ENCODE measurements around the gene LRATD1. TPM values are rescaled to one million over a fixed set of nuclear protein-coding genes. Genes with fewer than 3 reads are reported as not detected.
"Not testable (repeated sequence)": the region's sequence is repeated elsewhere in the genome, so short reads cannot be mapped to it uniquely, and the experiment has no call there.

LRATD1 gene, protein sequence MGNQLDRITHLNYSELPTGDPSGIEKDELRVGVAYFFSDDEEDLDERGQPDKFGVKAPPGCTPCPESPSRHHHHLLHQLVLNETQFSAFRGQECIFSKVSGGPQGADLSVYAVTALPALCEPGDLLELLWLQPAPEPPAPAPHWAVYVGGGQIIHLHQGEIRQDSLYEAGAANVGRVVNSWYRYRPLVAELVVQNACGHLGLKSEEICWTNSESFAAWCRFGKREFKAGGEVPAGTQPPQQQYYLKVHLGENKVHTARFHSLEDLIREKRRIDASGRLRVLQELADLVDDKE
- not detected in 2 replicates for total RNA-seq

DNA sequence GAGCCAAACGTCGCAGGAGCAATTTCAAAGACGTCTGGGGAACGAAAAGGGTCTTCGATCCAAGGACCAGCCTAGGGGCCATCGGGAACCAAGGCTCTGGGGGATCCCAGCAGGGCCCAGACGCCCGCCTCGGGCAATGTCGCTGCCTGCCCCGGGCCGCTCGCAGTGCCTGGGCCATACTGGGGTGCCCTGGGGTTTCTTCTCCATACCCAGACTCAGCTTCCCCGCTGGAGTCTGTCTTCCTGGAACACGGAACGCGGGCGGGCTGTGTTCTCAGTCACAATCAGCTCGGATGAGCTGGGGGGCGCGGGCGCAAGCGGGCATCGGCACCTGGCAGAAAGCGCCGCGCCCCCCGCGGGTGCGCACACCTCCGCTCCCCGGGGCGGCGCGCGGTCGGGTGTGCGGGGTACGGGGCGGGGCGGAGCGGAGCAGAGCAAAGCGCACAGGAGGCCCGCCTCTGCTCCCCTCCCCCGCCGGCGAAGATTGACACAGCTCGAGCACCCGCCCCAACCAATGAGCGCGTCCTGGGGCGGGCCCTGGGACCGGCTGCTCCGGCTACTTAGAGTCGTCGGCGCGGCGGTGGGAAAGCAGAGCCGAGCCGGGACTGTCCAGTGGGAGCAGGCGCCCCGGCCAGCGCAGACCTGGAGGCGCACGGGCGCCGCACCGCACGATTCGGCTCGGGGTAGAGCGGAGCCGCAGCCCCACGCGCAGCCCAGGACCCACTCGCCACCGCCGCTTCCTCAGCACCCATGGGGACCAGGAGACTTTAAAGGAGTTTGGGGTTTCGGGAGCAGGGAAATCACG is at the start of gene LRATD1:
TSS of gene LRATD1 (plus strand) at position 585 of the 804 bp plus-strand sequence. CDS start 1,263 bp downstream, outside the sequence.
- intact Hi-C loops (cut with micrococcal nuclease): no loop called here

DNA sequence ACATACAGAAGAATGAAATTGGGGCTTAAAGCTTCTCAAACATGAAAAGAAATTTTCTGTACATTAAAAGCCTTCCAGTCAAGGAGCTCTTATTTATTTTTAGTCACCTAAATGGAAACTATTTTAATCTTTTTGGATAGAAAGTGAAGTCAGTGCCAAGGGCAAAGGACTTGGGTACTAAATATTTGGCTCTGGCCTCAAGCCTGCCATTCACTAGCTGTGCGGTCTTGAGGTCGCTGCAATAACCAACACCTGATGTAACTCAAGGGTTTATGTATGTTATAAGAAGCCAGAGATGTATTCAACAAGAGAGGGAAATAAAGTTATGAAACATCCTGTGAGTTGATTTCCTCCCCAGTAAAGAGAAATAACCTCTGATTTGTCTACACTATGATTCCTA is 49.5 kb upstream of the LRATD1 start:
- intact Hi-C loops (cut with micrococcal nuclease): no loop called here

DNA sequence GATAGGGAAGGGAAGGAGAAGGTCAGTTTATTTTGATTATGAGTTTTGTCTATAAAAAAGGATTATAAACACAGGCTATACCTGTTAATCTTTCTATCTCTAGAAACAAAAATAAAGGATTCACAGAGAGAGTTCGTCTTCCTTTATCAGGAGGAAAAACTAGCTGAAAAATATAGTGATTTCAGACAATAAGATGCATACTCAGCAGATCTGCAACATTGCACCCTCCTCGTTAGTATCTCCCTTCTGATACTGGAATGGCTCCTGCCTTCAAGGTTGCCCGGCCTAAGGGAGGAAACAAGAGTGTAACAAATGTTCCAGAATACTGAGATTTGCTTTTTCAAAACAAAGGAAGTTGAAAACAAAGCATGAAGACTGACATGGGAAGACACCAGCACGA is 48.7 kb upstream of the LRATD1 start:
- intact Hi-C loops (cut with micrococcal nuclease): no loop called here

DNA sequence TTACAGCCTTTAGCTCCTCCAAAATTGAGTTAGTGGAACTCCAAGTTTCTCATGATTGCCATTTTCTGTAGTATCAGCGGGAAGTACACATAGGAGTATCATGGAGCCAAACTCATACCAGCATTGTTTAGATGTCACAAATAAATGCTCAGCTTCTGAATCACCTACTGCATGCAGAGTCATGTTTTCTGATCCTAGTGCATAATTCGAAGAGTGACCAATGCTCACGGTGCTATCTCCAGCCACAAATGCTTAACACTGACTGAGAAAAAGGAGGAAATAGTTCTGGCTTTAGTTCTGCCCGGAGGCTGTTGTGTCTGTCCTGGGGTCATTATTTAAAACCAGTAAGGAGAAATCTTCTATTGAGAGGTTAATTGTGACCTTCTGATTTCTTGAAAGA is 45.4 kb upstream of the LRATD1 start:
- intact Hi-C loops (cut with micrococcal nuclease): no loop called here

DNA sequence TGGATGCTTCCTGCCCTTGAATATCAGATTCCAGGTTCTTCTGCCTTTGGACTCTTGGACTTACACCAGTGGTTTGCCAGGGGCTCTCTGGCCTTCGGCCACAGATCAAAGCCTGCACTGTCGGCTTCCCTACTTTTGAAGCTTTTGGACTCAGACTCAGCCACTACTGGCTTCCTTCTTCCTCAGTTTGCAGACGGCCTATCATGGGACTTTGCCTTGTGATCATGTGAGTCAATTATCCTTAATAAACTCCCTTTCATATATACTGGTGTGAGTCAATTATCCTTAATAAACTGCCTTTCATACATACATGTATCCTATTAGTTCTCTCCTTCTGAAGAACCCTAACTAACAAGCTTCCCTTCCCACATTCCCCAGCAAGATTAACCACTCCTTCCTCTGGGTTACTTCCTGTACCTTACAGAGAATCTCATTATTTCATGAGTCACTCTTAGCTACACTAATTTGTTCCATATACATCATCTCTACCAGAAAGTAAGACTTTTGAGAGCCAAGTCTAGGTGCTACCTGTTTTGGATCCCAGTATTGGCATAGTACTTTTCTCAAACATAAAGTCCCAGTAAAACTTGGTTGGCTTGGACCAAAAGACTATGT is 31.3 kb upstream of the LRATD1 start:
- intact Hi-C loops (cut with micrococcal nuclease): no loop called here

DNA sequence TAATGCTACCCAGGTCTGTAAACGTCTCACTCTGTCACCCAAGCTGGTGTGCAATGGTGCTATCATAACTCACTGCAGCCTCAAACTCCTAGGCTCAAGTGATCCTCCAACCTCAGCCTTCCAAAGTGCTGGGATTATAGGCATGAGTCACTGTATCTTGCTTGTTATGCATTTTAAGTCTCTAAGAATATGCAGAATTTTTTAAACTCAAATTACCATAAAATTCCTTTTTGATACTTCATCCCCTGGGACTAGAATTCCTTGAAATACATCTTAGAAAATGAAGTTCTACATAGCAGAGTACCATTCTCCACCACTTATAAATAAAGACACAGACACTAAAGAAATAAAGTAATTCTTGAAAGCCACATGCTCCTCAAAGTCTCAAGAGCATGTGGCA is 30.2 kb upstream of the LRATD1 start:
- intact Hi-C loops (cut with micrococcal nuclease): no loop called here

DNA sequence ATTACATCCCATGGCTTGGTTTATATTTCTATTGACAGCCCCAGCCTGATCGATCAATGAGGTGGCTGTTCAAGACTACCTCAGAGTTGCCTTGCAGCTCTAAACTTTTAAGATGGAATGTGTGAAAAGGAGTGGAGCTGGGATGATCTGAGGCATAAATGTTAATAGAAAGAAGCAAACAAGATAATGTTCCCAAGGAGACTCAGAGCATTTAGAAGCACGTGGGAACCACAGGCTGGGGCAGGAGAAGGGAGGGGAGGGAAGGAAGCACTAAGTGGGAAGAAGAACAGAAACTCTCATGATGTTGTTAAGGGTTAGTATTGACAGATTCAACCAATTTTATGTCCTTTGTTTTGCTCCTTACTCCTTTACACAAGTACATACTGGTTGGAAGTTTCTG is 28.8 kb upstream of the LRATD1 start:
- intact Hi-C loops (cut with micrococcal nuclease): no loop called here

DNA sequence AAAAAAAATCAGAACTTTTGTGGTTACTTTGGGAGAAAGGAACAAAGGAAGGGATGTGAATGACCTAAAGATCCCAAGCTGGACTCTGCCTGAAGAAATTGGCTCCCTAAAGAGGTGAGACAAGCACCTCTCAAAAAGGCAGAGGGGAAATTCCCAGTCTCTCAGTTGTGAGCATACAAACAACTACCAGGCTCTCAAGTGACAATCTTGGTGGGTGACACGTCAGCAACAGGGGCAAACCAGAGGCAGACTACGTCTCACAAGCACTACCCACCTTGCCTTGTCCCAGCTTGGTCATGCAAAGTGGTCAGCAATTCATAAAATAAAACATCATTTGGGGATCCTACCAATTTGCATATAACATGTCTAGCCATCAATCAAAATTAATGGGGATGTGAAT is 24.3 kb upstream of the LRATD1 start:
- intact Hi-C loops (cut with micrococcal nuclease): no loop called here

DNA sequence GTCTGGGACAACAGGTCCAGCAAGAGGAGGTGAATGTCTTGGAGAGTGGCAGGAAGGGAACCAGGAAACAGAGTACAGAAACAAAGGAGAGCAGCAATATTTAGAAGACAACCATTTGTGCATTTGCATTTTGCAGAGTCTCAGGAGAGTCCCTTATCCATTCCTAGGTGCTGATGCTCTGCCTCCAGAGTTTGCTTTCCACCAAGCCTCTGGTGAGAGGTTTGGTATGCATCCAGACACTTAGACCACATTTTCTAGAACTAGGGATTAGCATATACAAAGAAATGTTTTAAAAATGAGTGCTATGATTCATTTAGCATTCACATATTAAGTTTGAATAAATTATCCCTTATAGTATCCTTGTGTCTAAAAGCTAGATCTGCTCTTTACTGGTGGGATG is 18.5 kb upstream of the LRATD1 start:
- intact Hi-C loops (cut with micrococcal nuclease): no loop called here

DNA sequence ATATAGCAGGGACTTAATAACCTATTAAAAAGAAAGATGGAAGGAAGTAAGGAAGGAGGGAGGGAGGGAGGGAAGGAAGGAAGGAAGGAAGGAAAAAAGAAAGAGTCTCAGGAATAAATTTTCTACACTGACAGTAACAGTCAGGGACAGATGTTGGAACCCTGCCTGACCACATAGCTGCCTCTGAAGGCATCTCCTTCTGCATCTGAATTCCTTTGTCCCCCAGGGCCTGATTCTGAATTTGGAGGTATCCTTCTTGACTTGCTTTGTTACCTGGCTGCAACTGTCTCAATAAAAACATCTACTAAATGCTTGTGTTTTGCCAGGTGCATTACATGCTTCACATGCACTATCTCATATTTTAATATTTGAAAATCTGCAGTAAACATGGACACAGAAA is 17.4 kb upstream of the LRATD1 start:
- intact Hi-C loops (cut with micrococcal nuclease): no loop called here

DNA sequence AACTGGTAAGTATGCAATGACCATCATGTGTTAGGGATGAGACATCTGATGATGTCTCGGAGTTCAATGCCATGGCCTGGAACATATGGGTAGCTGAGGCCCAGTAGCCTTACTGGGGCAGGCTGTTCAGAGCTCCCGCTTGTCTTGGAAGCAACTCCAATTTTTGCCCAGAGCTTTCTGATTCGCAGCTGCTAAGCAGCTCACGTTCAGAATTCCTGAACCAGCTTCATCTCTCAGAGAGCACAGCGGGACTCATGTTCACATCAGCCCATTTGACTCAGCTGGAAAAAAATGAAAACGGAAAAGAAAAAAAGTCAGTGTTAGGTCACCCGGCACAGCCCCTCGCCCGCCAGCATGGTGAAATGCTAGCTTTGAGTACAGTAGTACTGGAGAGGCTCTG is 16.8 kb upstream of the LRATD1 start:
- intact Hi-C loops (cut with micrococcal nuclease): no loop called here

DNA sequence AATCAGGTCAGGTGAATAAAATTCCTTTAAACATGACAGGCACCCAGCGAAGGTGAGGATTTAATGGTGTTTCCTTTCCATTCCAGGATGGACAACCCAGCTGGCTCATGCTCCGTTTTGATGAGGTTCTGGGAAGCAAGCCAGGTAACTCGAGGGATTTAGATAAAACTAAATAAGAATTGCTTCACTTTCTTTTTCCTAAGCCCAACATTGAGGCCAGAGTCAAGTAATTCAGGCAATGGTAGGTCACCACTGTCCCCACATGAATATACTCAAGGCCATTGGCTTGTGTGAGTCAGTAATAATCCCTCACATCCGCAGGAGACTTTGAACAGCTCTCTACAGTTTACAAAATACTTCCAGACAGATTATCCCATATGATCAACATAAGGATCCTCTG is 16.2 kb upstream of the LRATD1 start:
- intact Hi-C loops (cut with micrococcal nuclease): no loop called here

DNA sequence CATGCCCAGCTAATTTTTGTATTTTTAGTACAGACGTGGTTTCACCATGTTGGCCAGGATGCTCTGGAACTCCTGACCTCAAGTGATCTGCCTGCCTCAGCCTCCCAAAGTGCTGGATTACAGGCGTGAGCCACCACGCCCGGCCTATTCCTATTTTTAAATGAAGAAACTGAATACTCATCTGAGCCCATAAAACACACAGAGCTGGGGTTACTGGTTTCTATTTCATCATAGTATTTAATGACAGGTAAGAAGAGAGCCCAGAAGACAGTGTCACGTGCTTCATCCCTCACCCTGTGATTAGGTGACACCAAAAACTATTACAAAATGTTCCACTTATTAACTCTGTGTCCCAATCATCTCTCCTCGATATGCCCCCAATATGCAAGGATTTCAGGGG is 15.6 kb upstream of the LRATD1 start:
- intact Hi-C loops (cut with micrococcal nuclease): no loop called here

DNA sequence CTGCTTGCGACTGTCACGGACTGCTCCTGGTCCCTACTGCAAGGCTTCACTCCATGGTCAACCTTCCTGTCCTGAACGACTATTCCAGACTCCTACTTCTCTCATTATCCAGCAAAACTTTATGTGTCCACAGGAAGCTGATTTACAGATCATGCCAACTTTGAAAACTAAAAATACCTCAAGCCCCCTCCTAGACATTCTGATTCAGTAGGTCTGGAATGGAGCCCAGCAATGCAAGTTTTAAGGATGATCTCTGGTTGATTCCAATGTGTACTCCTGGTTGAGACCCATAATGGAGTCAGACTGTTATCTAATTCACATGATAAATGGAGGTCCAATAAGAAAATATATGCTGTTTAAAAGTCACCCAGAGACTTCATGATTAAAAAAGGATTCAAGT is 13.1 kb upstream of the LRATD1 start:
- intact Hi-C loops (cut with micrococcal nuclease): no loop called here

DNA sequence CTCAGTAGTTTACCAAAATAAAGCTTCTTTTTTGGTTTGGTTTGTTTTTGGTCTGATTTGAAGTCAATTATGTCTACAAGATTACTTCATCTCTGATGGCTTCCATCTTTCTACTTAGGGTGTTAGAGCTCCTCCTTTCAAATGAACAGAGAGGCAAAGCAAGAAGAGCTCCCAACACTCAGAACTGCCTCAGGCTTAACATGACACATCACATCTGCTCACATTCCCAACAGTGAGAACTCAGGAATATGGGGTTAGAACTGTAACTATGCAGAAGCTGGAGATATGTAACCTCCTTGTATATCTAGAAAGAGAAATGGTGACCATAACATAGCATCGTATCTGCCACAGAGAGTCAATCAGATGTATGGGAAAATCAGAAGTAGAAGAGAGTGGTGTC is 11.4 kb upstream of the LRATD1 start:
- intact Hi-C loops (cut with micrococcal nuclease): no loop called here

DNA sequence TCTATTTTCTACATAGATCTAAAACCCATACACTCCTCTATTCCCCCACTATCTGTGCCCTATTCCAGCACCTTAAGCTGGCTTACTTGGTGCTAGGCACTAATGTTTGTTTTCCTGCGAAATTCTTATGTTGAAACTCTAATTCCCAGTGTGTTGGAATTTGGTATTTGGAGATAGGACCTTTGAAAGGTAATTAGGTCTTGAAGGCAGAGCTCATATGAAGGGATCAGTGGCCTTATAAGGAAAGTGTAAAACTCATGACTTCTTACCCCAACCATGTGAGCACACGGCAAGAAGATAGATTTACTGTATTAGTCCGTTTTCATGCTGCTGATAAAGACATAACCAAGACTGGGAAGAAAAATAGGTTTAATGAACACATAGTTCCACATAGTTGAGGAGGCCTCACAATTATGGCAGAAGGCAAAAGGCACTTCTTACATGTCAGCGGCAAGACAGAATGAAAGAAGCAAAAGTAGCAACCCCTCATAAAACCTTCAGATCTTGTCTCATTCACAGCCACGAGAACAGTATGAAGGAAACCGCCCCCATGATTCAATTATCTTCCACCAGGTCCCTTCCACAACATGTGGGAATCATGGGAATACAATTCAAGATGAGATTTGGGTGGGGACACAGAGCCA is 10.5 kb upstream of the LRATD1 start:
- intact Hi-C loops (cut with micrococcal nuclease): no loop called here

DNA sequence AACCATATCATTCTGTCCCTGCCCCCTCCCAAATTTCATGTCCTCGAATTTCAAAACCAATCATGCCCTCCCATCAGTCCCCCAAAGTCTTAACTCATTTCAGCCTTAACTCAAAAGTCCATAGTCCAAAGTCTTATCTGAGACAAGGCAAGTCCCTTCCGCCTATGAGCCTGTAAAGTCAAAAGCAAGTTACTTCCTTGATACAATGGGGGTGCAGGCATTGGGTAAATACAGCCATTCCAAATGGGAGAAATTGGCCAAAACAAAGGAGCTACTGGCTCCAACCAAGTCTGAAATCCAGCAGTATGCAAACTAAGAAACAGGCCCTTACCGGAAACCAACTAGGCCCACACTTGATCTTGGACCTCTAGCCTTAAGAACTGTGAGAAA is 10.0 kb upstream of the LRATD1 start:
- intact Hi-C loops (cut with micrococcal nuclease): not testable (repeated sequence)

DNA sequence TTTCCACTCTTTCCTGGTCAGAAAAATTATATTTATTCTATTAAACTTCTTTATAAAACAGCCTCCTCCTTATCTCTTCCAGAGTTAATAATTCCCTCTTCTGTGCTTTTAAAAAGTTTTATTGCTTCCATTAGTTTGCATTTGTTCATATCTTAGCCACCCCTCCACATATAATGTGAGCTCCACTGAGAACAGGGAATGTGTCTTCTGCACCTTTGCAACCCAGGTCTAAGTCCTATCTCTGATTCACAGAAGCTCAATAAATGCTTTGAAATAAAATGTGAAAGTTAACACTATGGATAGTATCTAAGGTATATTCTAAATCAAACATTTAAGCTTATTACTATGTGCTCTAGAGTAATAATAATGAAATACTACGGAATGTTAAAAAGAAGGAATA is 9.3 kb upstream of the LRATD1 start:
- intact Hi-C loops (cut with micrococcal nuclease): no loop called here

DNA sequence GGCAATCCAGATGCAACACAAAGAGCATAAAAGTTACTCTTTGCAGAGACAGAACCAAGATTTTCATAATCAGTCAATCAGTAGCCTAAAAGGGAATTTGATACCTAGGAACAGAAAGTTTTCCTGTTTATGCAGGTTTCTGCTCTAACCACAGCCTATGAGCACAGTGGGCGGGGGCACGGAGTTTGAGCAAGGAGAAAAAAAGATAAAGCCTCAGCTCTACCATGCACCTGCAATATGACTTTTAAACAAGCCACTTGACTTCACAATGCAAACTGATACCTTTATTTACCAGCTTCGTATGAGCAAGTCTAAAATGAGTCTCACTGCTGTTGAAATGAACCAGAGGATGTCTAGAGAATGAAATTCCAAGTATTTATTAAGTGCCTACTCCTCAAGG is 5.6 kb upstream of the LRATD1 start:
- intact Hi-C loops (cut with micrococcal nuclease): no loop called here

DNA sequence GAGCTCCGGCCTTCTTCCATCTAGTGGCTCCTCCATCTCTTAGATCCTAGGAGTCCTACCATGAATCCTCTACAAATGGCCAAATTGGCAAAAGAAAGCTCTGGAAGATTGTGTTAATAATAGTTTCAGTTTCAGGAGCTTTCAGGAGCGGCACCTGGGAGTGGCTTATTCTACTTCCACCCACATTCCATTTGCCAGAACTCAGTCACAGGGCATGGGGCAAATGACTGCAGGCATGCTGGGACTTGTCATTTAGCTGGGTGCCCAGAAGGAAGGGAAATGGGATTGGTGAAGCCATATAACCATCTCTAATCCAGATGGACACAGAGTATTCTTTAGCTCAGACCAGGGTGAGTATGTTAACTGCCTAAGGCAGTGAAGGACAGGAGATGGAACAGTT is 3.6 kb upstream of the LRATD1 start:
- intact Hi-C loops (cut with micrococcal nuclease): no loop called here

DNA sequence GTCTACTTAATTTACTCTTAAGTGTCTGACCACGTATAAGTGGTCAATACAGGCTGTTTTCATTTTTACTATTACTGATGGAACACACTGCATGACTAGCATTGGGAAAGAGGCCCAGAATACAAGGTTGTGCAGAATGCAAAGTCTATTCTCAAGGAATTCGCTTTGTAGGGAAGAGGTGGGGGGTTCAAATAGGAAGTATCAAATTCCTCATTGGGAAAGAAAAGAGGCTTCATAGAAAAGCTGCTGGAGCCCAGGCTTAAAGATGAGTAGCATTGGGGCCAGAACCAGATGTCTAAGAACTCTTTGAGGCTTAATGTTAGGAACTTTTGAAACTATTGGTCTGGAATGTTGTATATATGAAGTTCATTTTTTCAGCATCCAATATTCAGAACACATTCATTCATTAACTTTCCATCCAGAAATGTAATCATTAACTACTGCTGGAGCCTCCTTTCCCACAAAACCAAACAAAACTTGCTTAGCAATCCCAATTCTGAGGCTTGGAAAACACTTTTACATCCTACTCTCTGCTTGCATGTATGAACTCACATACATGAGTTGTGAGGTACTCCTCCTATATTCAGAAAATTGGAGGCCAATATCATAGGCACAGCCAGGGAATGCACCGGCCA is 994 bp upstream of the LRATD1 start:
- intact Hi-C loops (cut with micrococcal nuclease): no loop called here

DNA sequence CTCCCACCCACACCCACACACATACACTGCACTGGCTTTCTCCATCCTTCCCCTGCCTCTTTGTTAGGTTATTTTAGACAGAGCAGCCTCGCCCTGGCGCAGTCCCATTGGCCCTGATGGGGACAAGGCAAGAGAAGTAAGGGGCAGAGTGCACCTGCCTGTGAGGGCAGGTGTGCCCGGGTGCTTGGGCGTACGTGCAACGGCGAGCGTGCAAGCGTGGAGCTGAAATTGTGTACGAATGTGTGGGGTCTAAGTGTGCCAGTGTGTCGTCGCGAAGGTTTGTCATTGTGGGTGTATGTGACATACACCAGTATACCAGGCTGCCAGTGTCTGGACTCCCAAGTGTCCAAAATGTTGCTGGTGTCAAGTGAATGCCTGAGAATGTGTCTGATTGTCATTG is 544 bp downstream of the LRATD1 start:
- intact Hi-C loops (cut with micrococcal nuclease): no loop called here

Measured in T-helper 2 cell treated with Interferon-gamma antibody and Interleukin-4, amounts not matched to agents 100 ng/mL and 5 ng/mL, for 36 hours (primary cell).